ENCODE measurements around the gene GIGYF1.

DNA sequence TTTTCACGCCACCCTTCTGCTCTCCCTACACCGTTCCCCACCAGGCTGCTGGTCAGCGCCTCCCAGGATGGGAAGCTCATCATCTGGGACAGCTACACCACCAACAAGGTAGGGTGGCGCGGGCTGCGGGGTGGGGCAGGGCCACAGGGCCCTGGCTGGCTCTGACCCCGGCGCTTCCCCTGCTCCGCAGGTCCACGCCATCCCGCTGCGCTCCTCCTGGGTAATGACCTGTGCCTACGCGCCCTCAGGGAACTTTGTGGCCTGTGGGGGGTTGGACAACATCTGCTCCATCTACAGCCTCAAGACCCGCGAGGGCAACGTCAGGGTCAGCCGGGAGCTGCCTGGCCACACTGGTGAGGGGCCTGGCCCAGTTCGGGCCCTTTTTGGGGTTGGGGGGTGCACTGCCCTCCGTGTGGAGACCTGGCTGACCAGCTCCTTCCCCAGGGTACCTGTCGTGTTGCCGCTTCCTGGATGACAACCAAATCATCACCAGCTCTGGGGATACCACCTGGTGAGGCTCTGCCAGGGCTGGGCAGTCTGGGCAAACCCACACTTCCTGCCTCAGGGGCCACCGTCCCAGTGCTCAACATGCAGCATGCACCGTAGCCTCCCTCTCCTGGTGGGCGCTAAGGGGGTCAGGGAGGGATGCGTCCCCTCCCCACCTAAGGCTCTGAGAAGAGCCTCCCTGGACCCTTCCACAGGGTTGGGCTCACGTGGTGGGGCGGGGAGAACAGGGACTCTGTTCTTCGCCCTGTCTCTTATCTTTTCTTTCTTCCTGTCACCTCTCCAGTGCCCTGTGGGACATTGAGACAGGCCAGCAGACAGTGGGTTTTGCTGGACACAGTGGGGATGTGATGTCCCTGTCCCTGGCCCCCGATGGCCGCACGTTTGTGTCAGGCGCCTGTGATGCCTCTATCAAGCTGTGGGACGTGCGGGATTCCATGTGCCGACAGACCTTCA is 16.5 kb downstream of the GIGYF1 start:
- TF ChIP-seq, protein P1, sequence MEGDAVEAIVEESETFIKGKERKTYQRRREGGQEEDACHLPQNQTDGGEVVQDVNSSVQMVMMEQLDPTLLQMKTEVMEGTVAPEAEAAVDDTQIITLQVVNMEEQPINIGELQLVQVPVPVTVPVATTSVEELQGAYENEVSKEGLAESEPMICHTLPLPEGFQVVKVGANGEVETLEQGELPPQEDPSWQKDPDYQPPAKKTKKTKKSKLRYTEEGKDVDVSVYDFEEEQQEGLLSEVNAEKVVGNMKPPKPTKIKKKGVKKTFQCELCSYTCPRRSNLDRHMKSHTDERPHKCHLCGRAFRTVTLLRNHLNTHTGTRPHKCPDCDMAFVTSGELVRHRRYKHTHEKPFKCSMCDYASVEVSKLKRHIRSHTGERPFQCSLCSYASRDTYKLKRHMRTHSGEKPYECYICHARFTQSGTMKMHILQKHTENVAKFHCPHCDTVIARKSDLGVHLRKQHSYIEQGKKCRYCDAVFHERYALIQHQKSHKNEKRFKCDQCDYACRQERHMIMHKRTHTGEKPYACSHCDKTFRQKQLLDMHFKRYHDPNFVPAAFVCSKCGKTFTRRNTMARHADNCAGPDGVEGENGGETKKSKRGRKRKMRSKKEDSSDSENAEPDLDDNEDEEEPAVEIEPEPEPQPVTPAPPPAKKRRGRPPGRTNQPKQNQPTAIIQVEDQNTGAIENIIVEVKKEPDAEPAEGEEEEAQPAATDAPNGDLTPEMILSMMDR (conservative IDR thresholded peaks at IDR 0.05 in 1 of 2, IDR thresholded peaks at IDR 0.05 in 1 of 2; ENCODE audit: extremely low read depth in 1 of 2, insufficient read depth in 1 of 2, low read depth in 1 of 2, low read length in 2 of 2): no peak
- TF ChIP-seq EZH2 (IDR thresholded peaks at IDR 0.05; ENCODE audit: borderline replicate concordance, low read length): no peak

Measured in mammary epithelial cell (primary cell).